Liver (tissue), 3 donors: ENCODE results near the gene GNB1L.
A peak's percentile ranks its signal among the peaks of the same experiment; 100 is the strongest.

Source experiments
- CTCF ChIP-seq: fragments of 150-350 bp; IDR thresholded peaks from 2 replicates; pipeline ENCODE4 v1.5.1; 2017; ENCODE audit warnings: improper control_type of control experiment, low read depth, low read length; ENCODE audit not compliant: missing input control
- GABPA ChIP-seq, 2 donors: IDR thresholded peaks in 1 of 2; conservative IDR thresholded peaks in 1 of 2; 2 replicates each; pipeline ENCODE4 v1.6.1; 2016; ENCODE audit warnings: antibody characterized with exemption in 2 of 2, mild to moderate bottlenecking in 1 of 2, moderate library complexity in 1 of 2
- NR2F2 ChIP-seq: IDR thresholded peaks from 2 replicates; pipeline ENCODE4 v1.6.1; 2016; ENCODE audit warnings: antibody characterized with exemption
- RAD21 ChIP-seq, 2 donors: IDR thresholded peaks; 2 replicates each; pipeline ENCODE4 v1.6.1; 2016; ENCODE audit warnings: antibody characterized with exemption in 2 of 2, mild to moderate bottlenecking in 2 of 2
- YY1 ChIP-seq: IDR thresholded peaks from 2 replicates; pipeline ENCODE4 v1.6.1; 2016; ENCODE audit warnings: antibody characterized with exemption, mild to moderate bottlenecking
- donor health status: healthy.
- donor health status: healthy.

- peak; percentile 71 for TF ChIP-seq NR2F2
- TF ChIP-seq YY1, result no peak
- TF ChIP-seq CTCF, result no peak
- no peak for TF ChIP-seq GABPA (IDR thresholded peaks at IDR 0.05 in 1 of 2, conservative IDR thresholded peaks at IDR 0.05 in 1 of 2)
- TF ChIP-seq RAD21 (IDR thresholded peaks at IDR 0.05), result no peak
These were observed 37.7 kb upstream of the GNB1L start for GRCh38 chr22:19892257-19892879.
